NOMO-1 (cell line): ENCODE data around the gene ZNF322.

ENCODE experiments used
- DNase-seq, 2 experiments: peaks; one replicate each; lab custom pipeline; 2025; ENCODE audit not compliant: unreplicated experiment in 2 of 2; lab: John Stamatoyannopoulos, UW

Gene ZNF322

DNA sequence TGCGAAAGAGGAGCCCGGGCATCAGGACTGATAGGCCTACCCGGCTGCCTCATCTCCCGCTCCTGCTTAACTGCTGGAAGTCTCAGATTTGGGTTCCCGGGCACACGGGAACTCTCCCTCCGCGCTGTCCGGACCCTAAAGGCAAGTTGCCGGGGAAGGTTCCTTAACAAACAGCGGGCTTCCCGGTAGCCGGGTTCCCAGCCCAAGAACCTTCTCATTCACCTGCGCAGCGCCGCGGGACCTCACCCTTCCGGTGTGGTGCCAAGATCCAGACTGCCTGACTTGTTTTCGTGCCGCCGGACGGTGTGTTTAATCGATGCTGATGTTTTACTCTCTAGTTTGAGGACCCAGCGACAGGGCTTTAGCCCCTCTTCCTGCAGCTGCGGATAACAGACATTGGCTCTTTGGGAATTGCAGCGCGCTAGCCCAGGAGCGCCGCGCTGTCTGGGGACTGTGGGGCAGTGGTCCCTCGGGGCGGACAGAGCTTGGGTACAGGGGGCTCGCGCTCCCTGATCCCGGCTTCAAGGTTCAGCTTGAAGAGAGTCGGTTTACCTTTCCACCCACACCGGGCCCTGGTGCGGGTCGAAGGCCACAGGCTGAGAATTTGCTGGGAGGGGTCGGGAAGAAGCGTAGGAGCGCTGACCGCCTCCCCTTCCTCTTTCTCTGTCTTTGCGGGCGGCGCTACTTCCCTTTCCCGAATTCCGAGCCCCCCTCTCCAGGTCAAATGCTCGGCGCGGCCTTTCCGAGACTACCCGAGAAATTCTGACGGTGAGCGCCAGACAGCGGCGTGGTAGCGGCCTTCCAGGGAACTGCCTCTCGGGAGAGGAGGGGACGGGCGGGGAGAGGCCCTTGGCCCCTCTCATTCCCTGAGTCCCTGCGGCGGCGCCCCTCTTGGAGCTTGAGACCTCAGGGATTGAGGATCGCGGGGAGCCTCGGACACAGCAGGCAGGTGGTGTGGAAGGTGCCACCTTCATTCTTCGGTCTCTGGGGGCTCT is 45.6 kb downstream of the ZNF322 start:
- DNase-seq = no peak

DNA sequence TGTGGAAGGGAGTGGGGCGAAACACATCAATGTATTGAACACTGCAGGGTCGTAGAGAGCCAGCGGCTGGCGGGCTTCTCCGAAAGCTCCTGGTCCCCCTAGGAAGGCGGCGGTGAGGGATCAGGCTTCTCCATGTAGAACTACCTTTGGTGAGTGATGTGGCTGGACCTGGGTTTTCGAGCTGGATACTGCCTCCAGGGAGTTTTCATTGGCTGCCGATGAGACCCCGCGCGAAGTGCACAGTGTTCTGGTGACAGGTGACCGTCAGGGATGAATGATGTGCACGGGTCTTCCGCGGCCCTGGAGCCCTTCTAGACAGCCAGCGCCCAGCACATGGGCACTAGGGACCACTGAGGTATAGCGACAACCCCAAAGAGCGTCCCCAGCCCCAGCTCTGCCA is 46.3 kb downstream of the ZNF322 start:
- no peak for DNase-seq

DNA sequence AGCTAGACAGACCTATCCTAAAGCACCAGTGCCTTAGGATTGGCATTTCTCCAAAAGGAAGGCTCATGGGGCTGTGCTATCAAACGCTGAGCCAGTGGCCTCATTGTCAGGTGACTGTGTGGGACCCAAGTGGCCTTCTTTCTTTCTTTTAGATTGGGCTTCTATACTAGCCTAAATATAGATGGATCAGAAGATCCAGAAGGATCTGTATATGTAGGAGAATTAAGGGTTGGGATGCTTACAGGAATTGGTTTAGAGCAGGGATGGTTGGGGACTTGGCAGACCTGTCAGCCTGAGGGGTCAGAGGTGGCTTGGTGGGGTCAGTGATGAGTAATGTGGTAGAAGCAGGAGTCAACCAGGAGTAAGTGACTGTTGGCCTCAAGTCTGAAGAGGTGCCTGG is 47.9 kb downstream of the ZNF322 start:
- no peak for DNase-seq

DNA sequence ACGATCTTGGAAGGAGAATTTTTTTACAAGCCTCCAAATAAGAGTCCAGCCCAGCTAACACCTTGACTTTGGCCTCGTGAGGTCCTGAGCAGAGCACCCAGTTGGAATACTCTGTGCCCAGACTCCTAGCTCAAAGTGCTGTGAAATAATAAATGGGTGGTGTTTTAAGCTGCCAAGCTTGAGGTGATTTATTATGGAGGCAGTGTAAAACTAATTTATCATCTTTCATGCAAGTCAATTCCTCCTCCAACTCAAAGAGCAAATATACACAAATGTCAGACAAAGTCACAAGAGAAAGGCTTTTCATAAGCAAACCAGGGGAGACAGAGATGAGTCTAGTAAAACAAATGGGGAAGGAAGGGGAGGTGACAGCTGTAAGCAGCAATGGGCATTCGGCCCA is 50.1 kb downstream of the ZNF322 start:
- no peak for DNase-seq

DNA sequence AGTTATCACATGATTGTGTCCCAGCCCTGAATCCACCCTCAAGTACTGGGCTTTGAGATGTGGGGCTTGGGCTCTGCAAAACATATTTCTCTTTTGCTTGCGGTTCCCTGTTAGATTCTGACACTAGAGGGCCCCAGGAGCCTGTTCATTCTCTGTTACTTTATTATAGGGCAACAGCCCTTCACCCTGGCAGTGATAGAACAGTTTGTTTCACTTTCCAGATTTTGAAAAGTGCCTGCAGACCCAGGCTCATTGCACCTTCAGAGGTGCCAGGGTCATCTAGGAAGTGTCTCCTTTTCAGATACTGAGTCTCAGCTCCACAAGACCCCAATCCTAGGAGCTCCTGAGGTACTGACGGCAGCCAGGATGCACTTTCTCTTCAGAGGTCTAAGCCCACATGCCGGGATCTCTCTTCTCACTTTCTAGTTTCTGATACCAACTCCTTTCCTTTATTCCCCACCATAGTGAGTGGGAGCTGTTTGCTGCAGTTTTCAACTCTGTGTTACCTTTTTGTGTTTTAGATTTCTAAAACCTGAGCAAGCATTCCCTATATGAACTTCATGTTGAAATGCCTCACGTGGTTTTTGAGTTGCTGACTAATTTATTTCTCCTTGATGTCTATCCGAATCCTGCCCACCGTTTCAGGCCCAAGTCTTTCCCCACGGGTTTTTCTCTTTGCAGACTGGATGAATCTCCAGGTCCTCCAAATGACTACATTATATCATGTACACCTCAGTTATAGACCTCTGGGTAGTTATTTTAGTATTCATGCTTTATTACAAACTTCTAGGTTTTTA is 51.9 kb downstream of the ZNF322 start:
- peak; percentile 73 to 78 for DNase-seq

DNA sequence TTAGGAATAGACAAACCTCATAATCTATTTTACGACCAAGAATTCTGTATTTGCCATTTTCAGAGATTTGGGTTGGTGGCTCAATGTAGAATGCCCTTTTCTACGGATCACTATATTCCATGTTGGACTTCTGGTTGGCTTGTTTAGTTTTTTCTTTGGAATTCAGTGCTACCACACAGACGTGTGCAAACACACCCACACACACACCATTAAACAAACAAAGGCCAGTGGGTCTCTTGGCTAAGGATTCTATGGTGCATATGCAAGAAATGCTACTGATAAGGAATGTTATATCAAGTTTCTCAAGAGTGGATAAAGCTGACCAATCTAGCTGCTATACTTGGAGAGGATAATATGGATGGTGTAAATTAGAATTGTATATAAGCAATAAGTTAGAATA is 54.7 kb downstream of the ZNF322 start:
- no peak for DNase-seq

DNA sequence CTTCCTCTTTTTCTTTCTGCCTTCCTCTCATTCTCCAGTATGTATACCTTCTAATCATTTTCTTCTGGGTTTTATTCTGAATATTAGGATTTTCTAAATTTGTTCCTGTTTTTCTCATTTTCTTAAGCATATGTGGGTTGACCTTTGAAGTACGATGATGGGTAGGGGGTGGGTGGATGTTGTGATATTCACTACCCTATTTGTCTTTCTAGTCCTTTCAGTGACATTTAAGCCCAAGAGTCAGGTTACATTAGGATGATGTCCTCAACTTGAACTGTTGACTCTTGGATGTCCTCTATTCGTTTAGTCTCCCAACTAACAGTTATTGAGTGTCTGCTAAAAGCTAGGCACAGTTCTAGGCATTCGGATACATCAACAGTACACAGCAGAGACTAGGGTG is 55.5 kb downstream of the ZNF322 start:
- peak in 1 of 2 experiments; percentile 28 for DNase-seq

DNA sequence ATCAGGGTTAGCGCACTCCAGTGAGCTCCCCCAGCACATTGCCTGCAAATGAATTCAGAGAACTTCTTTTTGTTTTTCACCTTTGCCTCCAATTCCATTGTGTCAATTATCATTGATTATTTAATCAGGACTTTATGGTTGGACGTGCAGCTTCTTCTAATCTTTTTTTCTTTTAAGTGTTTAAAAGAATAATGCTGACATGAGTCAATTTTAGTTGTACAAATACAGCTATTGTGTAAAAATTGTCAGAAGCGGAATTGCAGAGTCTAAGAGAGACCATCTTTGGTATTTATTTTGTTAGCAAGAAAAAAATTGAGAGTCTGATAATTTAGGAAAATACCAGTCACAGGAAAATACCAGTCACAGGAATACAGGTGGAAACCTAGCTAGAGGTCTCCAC is 57.3 kb downstream of the ZNF322 start:
- DNase-seq = no peak

DNA sequence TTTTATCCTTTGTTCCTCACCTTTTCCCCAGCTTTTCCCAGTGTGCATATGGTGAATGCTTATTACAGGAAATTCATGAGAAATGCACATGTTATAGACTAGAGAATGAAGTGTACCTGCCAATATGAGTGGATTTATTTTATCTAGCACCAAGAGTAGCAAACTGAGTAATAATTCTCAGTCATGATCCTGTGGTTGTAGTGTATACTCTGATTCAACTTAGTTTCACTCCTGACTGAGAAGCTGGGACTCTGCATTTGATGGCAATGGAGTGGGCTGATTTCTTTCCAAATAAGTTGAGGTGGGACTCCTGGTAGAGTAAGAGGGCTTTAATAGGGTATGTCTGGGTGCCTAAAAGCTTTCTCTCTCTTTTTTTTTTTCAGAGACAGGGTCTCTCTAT is 58.8 kb downstream of the ZNF322 start:
- no peak for DNase-seq

DNA sequence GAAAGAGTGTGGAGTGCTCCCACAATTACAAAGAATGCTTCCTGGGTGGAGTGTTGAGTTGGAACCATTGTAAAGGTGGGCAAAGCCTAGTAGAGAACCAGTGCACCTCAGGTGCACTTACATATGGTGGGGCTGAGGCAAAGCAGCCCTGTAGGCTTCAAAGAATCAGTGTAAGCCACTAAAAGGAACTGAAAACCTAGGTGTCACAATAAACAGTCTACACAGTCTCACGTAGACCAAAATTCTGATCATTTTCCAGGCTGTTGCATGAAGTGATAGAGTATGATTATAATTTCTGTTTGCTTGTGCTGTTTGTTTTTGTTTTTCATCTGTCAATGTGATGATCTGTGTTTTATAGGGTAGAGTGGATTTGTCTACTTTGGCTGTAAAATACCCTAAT is 60.0 kb downstream of the ZNF322 start:
- DNase-seq = no peak

DNA sequence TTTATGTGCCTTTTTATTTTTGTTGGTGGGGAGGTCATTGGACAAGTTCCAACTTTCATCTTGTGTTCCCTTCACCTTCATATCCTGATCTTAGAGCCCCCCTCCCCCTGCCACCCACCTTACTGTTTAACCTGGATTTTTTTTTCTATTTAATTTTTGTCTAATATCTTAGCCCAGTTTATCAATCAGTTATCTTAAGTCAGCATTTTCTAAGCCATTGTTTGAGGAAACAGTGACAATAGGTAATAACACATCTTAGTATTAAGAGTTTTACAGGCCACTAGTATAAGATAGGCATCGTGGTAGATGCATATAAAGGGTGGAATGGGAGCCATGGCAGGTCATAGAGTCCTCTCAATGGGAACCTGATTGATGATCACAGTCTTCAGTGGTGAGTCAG is 60.4 kb downstream of the ZNF322 start:
- no peak for DNase-seq

DNA sequence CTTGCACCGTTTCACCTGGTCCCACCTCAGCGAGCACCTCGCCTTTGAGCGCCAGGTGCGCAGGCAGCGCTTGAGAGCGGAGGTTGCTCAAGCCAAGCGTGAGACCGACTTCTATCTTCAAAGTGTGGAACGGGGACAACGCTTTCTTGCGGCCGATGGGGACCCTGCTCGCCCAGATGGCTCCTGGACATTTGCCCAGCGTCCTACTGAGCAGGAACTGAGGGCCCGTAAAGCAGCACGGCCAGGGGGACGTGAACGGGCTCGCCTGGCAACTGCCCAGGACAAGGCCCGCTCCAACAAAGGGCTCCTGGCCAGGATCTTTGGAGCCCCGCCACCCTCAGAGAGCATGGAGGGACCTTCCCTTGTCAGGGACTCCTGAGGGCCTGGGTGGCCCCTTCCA is 61.3 kb downstream of the ZNF322 start:
- no peak for DNase-seq

DNA sequence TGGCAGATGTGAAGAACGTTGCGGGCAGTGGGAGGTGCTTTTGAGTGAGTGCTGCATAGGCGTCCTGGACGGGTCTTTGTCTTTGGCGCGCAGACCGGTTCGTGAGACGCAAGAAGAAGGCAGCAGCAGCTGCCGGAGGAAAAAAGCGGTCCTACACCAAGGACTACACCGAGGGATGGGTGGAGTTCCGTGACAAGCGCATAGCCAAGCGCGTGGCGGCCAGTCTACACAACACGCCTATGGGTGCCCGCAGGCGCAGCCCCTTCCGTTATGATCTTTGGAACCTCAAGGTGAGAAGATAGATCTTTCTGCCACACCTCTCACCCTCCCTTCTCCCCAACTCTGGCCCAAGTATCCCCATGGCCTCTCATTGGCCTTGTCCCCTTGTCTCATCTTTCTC is 61.7 kb downstream of the ZNF322 start:
- no peak for DNase-seq

DNA sequence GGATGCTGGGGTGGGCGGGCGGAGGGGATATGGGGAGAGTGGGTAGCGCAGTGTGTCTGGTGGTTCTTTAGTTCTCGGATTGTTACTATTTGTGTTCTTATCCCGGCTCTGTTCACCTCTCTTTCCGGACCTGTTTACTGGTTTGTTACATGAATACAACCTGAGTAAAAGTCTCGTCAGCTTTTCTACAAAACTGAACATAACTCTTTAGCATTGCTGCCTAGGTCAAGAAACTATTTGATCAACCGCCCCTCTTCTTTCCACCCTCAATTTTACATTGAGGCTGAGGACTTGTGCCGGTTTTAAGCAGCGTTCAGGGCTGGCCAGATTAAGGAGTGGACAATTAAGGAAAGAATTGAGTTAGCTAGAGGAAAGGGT is 62.2 kb downstream of the ZNF322 start:
- DNase-seq = no peak

DNA sequence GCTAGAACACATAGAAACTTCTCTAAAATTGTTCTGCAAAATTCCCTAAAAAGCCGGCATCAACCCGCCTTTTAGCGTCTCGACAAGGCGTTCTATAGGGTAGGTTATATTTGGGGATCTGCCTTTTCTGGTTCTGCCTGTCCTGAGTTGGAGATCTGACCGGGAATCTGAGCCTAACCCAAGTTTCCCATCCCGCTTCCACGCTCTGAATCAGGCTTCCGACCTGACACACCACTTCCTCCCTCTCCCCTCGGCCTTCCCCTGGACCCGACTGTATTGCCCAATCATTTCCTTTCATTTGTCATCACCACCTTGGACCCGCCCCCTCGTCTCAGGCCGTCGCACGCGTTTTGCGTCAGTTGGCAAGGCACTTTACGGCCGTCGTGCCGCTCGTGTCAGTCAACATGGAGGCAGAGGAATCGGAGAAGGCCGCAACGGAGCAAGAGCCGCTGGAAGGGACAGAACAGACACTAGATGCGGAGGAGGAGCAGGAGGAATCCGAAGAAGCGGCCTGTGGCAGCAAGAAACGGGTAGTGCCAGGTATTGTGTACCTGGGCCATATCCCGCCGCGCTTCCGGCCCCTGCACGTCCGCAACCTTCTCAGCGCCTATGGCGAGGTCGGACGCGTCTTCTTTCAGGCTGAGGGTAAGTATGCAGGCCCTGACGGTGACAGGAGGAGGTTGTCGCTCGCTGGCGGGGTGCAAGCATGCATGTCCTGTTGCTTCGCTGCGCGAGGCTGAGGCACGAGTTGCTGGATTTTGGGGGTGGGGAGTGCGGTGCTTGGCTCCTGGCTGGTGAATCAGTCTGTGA is 62.8 kb downstream of the ZNF322 start, which contains the start of gene ABT1:
Gene ABT1 (plus strand): TSS at position 375 of the 810 bp plus-strand sequence. CDS start 30 bp downstream, at position 405.
- peak; percentile 95 to 96 for DNase-seq

DNA sequence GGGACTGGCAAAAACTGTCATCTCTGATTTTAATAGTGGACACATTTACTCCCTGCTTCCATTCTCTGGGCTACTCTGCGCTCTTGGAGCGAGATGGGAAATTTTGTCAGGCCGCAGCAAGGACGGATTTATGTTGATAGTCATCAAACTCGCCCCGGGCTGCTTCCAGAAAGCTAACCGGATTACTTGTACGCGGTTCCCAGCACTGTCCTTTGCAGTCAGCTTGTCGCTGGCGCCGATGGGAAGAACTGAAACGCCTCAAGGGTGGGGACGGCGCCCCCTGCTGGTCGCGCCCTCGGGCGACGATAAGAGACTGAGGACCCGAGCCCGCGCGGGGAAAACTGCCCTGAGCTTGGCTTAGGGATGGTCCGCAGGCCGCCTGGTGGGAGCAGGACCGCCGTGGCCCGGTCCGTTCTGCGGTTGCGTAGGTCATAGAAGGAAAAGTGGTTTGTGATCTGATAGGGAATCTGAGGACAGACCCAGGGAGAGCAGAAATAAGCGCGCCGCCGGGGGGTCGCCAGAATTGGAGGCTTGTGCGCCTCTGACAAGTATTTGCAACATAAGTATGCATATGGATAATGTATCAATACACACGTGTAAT is 63.8 kb downstream of the ZNF322 start:
- peak; percentile 73 to 79 for DNase-seq

DNA sequence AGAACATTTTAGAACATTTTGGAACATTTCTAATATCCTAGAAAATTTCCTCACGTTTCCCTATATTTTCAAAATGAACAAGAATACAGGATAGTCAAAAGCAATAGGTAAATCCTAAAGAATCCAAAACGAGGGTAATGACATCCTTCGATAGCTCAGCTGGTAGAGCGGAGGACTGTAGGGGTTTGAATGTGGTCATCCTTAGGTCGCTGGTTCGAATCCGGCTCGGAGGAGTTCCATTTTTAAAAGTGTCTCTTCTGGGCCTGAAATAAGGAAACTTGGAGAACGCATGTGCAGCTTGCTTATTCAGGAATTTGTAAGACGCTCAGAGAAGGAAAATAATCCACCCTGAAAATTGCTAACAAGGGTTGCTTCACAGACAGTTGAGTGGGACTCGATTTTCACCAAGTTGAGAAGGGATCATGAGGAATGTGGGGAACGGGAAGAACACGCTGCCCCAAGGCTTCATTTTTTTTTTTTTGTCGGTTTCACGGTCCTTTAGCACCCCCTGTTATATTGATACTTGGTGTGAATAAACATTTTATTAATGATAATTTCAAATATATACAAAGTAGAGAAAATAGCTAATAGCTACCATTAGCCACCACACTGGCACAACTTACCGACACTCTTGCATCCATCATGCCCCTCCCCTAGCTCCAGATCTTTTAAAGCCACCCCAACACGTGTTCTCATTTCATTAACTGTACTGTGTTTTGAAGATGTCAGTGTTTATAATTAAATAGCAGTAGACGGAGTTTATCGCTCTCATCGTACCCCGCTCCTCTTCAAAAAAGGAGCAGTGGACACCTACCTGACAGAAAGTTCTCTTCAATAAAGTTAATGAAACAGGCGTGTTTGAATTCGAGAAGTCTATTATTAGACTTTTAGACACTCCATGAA is 64.6 kb downstream of the ZNF322 start:
- no peak for DNase-seq

DNA sequence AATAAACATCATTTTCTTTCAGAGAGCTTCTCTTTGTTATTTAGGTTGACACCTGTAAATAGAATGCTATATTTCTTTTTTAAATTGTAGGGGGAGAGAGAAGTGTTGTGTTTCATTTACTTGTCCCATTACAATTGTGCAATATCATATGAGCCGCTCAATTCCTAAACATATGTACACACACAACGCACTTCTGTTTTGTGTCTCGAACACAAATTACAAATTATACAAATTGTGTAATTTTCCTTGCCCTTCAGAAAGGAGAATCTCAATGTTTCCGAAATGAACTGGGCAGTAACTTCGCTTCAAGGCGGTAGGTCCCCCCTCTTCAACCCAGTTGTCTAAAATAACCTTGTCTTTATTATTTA is 65.4 kb downstream of the ZNF322 start:
- peak in 1 of 2 experiments; percentile 33 for DNase-seq

DNA sequence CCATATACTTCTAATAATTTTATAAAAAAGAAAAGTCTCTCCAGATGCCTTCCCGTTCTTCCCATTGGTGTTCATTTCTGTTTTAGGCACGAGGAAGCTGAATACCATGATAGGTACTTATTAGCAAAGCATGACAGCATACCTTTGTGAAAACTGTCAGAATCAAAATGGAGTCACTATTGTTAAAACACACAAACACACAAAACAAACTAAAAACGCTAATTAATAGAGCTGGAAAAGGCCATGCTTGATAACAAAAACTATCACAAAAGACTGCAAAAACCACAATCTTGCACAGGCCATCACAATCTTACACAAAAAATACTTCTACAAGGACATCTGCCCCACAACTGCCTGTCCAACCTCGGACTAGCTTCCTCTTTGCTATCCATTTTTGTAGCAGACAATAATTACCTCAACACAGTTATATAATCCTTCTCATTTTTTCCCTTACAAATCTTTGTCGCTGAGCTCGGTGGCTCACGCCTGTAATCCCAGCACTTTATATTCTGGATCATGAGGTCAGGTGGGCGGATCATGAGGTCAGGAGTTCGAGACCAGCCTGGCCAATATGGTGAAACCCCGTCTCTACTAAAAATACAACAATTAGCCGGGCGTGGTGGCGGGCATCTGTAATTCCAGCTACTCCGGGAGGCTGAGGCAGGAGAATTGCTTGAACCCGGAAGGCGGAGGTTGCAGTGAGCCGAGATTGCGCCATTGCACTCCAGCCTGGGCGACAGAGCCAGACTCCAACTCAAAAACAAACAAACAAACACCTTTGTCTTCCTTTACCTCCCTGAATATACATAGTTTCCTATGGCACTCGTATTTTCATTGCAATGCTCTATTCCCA is 66.0 kb downstream of the ZNF322 start:
- no peak for DNase-seq
